Smooth muscle cell (in vitro differentiated cells): Measurements from ENCODE around the gene SPC24. TPM values are rescaled to one million over a fixed set of nuclear protein-coding genes. Genes with fewer than 3 reads are reported as not detected.

Source experiments
- DNase-seq: peaks from one replicate; lab custom pipeline; 2025; ENCODE audit not compliant: unreplicated experiment; lab: John Stamatoyannopoulos, UW
- H2AFZ ChIP-seq: fragments of 200-600 bp; sonication (generic); 2 replicates; pipeline ENCODE4 v1.6.0; 2016; ENCODE audit warnings: antibody characterized with exemption, low read depth, mild to moderate bottlenecking
- H3F3A ChIP-seq: fragments of 200-600 bp; sonication (generic); 2 replicates; pipeline ENCODE4 v1.6.0; 2017; ENCODE audit warnings: antibody characterized with exemption, low read depth
- H3K27ac ChIP-seq: fragments of 200-600 bp; sonication (generic); 2 replicates; pipeline ENCODE4 v1.5.1; 2016; ENCODE audit warnings: low read depth, mild to moderate bottlenecking
- H3K27me3 ChIP-seq: fragments of 200-600 bp; sonication (generic); 2 replicates; pipeline ENCODE4 v1.6.1; 2016; ENCODE audit warnings: low read depth, mild to moderate bottlenecking
- H3K36me3 ChIP-seq: fragments of 200-600 bp; sonication (generic); 2 replicates; pipeline ENCODE4 v1.5.1; 2016; ENCODE audit warnings: low read depth
- H3K4me1 ChIP-seq: fragments of 200-600 bp; sonication (generic); 2 replicates; pipeline ENCODE4 v1.5.1; 2016; ENCODE audit warnings: low read depth
- H3K4me2 ChIP-seq: fragments of 200-600 bp; sonication (generic); 2 replicates; pipeline ENCODE4 v1.6.0; 2016; ENCODE audit warnings: mild to moderate bottlenecking
- H3K4me3 ChIP-seq: fragments of 200-600 bp; sonication (generic); 2 replicates; pipeline ENCODE4 v1.5.1; 2016; ENCODE audit warnings: mild to moderate bottlenecking
- H3K79me2 ChIP-seq: fragments of 200-600 bp; sonication (generic); 2 replicates; pipeline ENCODE4 v1.6.0; 2016; ENCODE audit warnings: low read depth, mild to moderate bottlenecking
- H3K9ac ChIP-seq: fragments of 200-600 bp; sonication (generic); 2 replicates; pipeline ENCODE4 v1.6.0; 2016; ENCODE audit warnings: low read depth
- H3K9me3 ChIP-seq: fragments of 200-600 bp; sonication (generic); replicated peaks from 2 replicates; pipeline ENCODE4 v1.5.1; 2016; ENCODE audit warnings: low read depth
- H4K20me1 ChIP-seq: fragments of 200-600 bp; sonication (generic); 2 replicates; pipeline ENCODE4 v1.6.0; 2016; ENCODE audit warnings: low read depth
- WGBS: methylation state at CpG from one replicate; pipeline ENCODE4 v1.1.7; 2016; ENCODE audit warnings: low lambda C conversion rate; 5-methylcytosine and 5-hydroxymethylcytosine counted together
- polyA plus RNA-seq: library from polyadenylated mRNA; unstranded; fragments of >200 nt; fragmentation: Nextera tagmentation; extraction: Ambion mirVana; gene quantifications from 2 replicates; pipeline ENCODE4 v1.2.1, GENCODE V29; 2016
- total RNA-seq: library from RNA; depleted of rRNA; stranded (reverse); fragments of >200 nt; gene quantifications from 2 replicates; pipeline ENCODE4 v1.2.3, GENCODE V29; 2014
- TF ChIP-seq, protein P1 (sequence below): fragments of 200-600 bp; sonication (generic); IDR thresholded peaks from 2 replicates; pipeline ENCODE4 v1.5.1; 2017; ENCODE audit warnings: borderline replicate concordance, mild to moderate bottlenecking, antibody characterized with exemption; ENCODE audit not compliant: insufficient read depth, poor library complexity, severe bottlenecking

SPC24 gene
- total and polyA plus RNA-seq, 2 experiments from 2014 or later = 7.6 to 9.7 TPM

DNA sequence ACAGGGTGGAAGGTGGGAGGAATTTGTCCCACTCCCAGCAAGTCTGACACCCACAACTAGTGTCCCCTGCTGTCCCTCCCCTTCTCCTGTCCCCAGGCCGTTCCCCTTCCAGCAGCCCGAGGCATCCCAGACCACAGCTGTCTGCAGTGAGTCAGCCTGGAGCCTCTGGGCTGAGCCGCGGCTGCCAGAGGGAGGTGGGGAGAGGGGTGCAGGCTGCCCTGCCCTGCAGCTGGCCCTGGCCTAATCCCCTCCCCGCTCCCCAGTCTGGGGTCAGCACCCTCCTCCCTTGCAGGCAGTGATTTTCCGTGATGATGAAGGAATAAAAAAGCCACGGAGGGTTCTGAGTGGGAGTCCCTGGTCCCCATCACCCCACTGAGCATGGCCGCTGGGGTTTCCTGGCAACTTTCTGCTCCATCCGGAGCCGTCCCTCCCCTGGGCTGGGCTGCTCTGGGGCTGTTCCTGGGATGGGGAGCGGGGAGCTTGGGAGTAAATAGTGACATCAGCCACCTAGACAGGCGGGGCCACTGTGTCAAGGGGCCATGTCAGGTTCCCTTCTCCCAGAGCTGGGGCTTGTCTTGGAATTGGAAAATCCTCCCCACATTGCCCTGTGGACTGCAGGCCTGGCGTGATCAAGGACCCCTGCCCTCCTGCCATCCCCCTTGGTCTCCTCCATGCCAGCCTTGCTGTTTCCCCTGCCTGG lies 16.8 kb downstream of the SPC24 start:
- peak overlapping the region; percentile 43 for H3K4me3 ChIP-seq
- no peak overlapping the region for H2AFZ ChIP-seq

DNA sequence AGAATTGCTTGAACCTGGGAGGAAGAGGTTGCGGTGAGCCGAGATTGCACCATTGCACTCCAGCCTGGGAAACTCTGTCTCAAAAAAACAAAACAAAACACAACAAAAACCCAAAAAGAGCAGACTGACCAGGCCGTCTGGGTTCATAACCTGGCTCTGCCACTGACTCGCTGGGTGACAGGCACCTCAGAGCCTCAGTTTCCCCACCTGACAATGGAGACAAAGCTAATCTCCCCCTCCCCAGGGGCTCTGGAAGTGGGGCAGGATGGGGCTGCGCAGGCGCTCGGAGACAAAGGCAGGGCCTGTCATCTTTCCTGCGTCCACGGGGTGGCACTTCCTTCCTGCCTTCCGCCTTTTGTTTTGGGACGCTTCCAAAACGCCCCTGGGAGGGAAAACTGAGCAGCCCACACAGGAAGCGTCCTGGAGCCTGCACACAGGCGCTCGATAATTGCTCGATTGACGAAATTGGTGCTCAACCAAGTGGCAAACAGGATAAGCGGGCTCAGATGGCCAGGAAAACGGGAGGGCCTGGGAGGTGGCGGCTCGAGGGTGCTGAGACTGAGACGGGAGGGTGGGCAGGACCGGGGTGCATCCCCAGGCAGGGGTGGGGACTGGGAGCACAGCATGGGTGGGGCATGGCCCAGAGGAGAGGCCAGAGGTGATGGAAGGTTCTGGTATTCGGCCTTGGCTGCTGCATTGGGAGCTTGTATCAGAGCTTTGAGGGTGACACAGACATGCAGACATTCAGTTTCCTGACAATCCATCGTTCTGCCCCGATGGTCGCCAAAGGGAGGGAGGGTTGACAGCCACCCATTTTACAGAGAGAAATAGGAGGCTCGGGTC lies 17.8 kb downstream of the SPC24 start:
- peak; percentile 49 for DNase-seq
- Histone ChIP-seq H3K36me3 (peaks cover 6% of the 10 kb centered on the region), H3F3A (peaks cover 28% of the 10 kb centered on the region), H3K4me3 (peak overlapping the region; percentile 43), H3K9ac (peak overlapping the region; percentile 10), H3K79me2 (no peaks in the 10 kb centered on the region), H3K4me2 (peak overlapping the region; percentile 83), H3K27me3 (no peaks in the 10 kb centered on the region), H3K4me1 (peaks cover 14% of the 10 kb centered on the region), H2AFZ (no peak overlapping the region), H3K27ac (peak overlapping the region; percentile 86), H4K20me1 (peaks cover 5% of the 10 kb centered on the region), H3K9me3 (no peaks in the 10 kb centered on the region)
- TF ChIP-seq, protein P1, sequence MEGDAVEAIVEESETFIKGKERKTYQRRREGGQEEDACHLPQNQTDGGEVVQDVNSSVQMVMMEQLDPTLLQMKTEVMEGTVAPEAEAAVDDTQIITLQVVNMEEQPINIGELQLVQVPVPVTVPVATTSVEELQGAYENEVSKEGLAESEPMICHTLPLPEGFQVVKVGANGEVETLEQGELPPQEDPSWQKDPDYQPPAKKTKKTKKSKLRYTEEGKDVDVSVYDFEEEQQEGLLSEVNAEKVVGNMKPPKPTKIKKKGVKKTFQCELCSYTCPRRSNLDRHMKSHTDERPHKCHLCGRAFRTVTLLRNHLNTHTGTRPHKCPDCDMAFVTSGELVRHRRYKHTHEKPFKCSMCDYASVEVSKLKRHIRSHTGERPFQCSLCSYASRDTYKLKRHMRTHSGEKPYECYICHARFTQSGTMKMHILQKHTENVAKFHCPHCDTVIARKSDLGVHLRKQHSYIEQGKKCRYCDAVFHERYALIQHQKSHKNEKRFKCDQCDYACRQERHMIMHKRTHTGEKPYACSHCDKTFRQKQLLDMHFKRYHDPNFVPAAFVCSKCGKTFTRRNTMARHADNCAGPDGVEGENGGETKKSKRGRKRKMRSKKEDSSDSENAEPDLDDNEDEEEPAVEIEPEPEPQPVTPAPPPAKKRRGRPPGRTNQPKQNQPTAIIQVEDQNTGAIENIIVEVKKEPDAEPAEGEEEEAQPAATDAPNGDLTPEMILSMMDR = peak; percentile 66
- 4% methylated on average over 28 of the region's 28 CpGs for WGBS

More for the DNA sequence above, 16.8 kb downstream of the SPC24 start:
- H3K4me1 ChIP-seq = peaks cover 24% of the 10 kb centered on the region
- H3K9ac ChIP-seq = peak overlapping the region; percentile 47
- peak; percentile 96 for DNase-seq
- 5% methylated on average over 13 of the region's 13 CpGs for WGBS
- no peaks in the 10 kb centered on the region for H3K9me3 ChIP-seq
- H3K27me3 ChIP-seq = no peaks in the 10 kb centered on the region
- H4K20me1 ChIP-seq = no peaks in the 10 kb centered on the region
- TF ChIP-seq, protein P1 = no peak
- no peaks in the 10 kb centered on the region for H3K36me3 ChIP-seq
- H3K27ac ChIP-seq = peak overlapping the region; percentile 86
- H3K4me2 ChIP-seq = peak overlapping the region; percentile 83
- no peaks in the 10 kb centered on the region for H3K79me2 ChIP-seq
- H3F3A ChIP-seq = peaks cover 25% of the 10 kb centered on the region

DNA sequence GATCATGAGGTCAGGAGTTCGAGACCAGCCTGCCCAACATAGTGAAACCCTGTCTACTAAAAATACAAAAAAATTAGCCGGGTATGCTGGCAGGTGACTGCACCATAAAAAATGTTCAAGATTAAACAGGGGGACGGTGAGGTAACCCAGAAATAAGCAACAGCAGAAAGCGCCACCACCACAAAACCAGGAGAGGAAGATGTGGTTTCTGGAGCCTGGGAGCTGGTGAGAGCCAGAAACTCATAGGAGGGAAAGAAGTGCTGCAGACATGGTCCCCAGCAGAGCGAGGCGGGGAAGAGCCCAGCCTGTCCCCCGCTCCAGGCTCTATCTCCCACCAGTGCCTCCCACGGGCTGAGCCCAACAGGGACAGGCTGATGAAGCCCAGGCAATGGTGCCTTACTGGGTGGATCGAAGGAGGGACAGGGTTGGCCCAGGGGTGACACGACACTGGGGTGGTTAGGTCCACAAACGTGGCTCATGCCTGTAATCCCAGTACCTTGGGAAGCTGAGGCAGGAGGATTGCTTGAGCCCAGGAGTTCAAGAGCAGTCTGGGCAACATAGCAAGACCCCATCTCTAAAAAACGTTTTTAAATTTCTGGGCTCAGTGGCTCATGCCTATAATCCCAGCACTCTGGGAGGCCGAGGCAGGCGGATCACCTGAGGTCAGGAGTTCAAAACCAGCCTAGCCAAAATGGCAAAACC lies 19.0 kb downstream of the SPC24 start:
- Histone ChIP-seq H3K4me2 (no peak overlapping the region), H3K9ac (no peak overlapping the region), H3K9me3 (no peaks in the 10 kb centered on the region), H4K20me1 (peaks cover 15% of the 10 kb centered on the region), H3F3A (peaks cover 34% of the 10 kb centered on the region), H3K4me1 (peaks cover 7% of the 10 kb centered on the region), H3K27ac (no peak overlapping the region), H3K79me2 (no peaks in the 10 kb centered on the region), H3K4me3 (no peak overlapping the region), H3K27me3 (no peaks in the 10 kb centered on the region), H2AFZ (no peak overlapping the region), H3K36me3 (peaks cover 7% of the 10 kb centered on the region)
- TF ChIP-seq, protein P1 = no peak
- 79% methylated on average over 14 of the region's 14 CpGs for WGBS
- DNase-seq = no peak
